Spleen (tissue), 11 donors: ENCODE data around the gene SELENOI. TPM values are rescaled to one million over a fixed set of nuclear protein-coding genes. Genes with fewer than 3 reads are reported as not detected.
"Not testable (repeated sequence)": the region's sequence is repeated elsewhere in the genome, so short reads cannot be mapped to it uniquely, and the experiment has no call there.

Source experiments
- DNase-seq: peaks from one replicate; pipeline ENCODE4 v3.0.0-alpha.2; 2020
- H3K27ac ChIP-seq, 8 donors: fragments of 200-600 bp; sonication (generic) in 7 of 8; 1 replicate in 4 of 8; 2 replicates in 4 of 8; pipeline versions ENCODE4 v1.5.0 to v1.8.0; 2016 to 2021; ENCODE audit warnings: inconsistent platforms in 4 of 8, mild to moderate bottlenecking in 4 of 8, moderate library complexity in 1 of 8
- H3K27me3 ChIP-seq, 7 donors: fragments of 200-600 bp; sonication (generic) in 6 of 7; replicated peaks in 1 of 7; 1 replicate in 4 of 7; 2 replicates in 3 of 7; pipeline versions ENCODE4 v1.5.0 to v1.8.0; 2016 to 2021; ENCODE audit warnings: inconsistent platforms in 3 of 7, mild to moderate bottlenecking in 1 of 7
- H3K36me3 ChIP-seq, 6 donors: fragments of 200-600 bp; sonication (generic) in 5 of 6; 1 replicate in 4 of 6; 2 replicates in 2 of 6; pipeline versions ENCODE4 v1.5.0 to v1.8.0; 2016 to 2021; ENCODE audit warnings: inconsistent platforms in 2 of 6
- H3K4me1 ChIP-seq, 6 donors: fragments of 200-600 bp; sonication (generic) in 5 of 6; 1 replicate in 3 of 6; 2 replicates in 3 of 6; pipeline versions ENCODE4 v1.5.0 to v1.8.0; 2016 to 2021; ENCODE audit warnings: inconsistent platforms in 3 of 6
- H3K4me3 ChIP-seq, 8 donors: fragments of 200-600 bp; sonication (generic) in 7 of 8; 1 replicate in 4 of 8; 2 replicates in 4 of 8; pipeline versions ENCODE4 v1.5.0 to v1.8.0; 2016 to 2021; ENCODE audit warnings: inconsistent platforms in 4 of 8, mild to moderate bottlenecking in 4 of 8, moderate library complexity in 2 of 8
- H3K9me3 ChIP-seq, 8 donors: fragments of 200-600 bp; sonication (generic) in 7 of 8; 1 replicate in 4 of 8; 2 replicates in 4 of 8; pipeline versions ENCODE4 v1.5.0 to v1.8.0; 2016 to 2021; ENCODE audit warnings: inconsistent platforms in 4 of 8
- POLR2A ChIP-seq, 3 donors: fragments of 450-650 bp; IDR thresholded peaks; one replicate each; pipeline ENCODE4 v1.5.1; 2017; ENCODE audit warnings: antibody characterized with exemption in 3 of 3, mild to moderate bottlenecking in 1 of 3
- POLR2AphosphoS5 ChIP-seq, 3 donors: sonication (generic); formaldehyde crosslinking; IDR thresholded peaks; one replicate each; pipeline ENCODE4 v1.5.1; 2017; ENCODE audit warnings: antibody characterized with exemption in 3 of 3
- WGBS, 5 donors: extraction: QIAGEN DNeasy Blood & Tissue Kit in 3 of 5; methylation state at CpG; one replicate each; pipeline versions ENCODE4 v1.1.5 to v1.1.7; 2013 to 2018; 5-methylcytosine and 5-hydroxymethylcytosine counted together
- intact Hi-C: fragments of 100-400 bp; cut with DNase I; formaldehyde crosslinking; loops from one replicate; pipeline ENCODE4 v1.15.0; 2023; ENCODE audit warnings: low total_unique reads
- polyA plus RNA-seq, 3 donors: library from polyadenylated mRNA; stranded (reverse); fragments of 200-250 nt; gene quantifications; one replicate each; pipeline ENCODE4 v1.2.1, GENCODE V29; 2013
- total RNA-seq, 7 donors: library from RNA; depleted of rRNA in 3 of 7; stranded (reverse); fragments of >200 nt in 3 of 7; fragmentation: NEBNext Ultra II Directional in 4 of 7; extraction: Animal tissue kit (Norgen Biotek cat#: 25700) in 4 of 7; gene quantifications; one replicate each; pipeline versions ENCODE4 v1.1.0 to v1.2.1, GENCODE V29; 2016 to 2021
- TF ChIP-seq, protein P1 (sequence below), 11 experiments: fragments of 200-600 bp in 7 of 11; fragments of 450-650 bp in 4 of 11; sonication (generic) in 4 of 11; IDR thresholded peaks in 8 of 11; conservative IDR thresholded peaks in 3 of 11; 1 replicate in 7 of 11; 2 replicates in 4 of 11; pipeline versions ENCODE4 v1.4.0 to v1.8.0; 2016 to 2021; ENCODE audit warnings: antibody characterized with exemption in 11 of 11, inconsistent platforms in 4 of 11, mild to moderate bottlenecking in 1 of 11
- donor health status: healthy with polysubstance abuse.
- donor health status: DM: no; HTN: no; CAD: no; lungs with moderate emphysema.
- donor health status: DM: no; HTN: no; CAD: no.
- donor health status: Bipolar disorder and iron deficiency.
- donor health status: healthy.
- donor health status: DM: no; HTN: no; CAD: no.
- donor health status: DM: yes; HTN: yes; CAD: no.

Gene SELENOI
- total and polyA plus RNA-seq, 10 donors: 2.0 to 23.6 (median 16.4) TPM

DNA sequence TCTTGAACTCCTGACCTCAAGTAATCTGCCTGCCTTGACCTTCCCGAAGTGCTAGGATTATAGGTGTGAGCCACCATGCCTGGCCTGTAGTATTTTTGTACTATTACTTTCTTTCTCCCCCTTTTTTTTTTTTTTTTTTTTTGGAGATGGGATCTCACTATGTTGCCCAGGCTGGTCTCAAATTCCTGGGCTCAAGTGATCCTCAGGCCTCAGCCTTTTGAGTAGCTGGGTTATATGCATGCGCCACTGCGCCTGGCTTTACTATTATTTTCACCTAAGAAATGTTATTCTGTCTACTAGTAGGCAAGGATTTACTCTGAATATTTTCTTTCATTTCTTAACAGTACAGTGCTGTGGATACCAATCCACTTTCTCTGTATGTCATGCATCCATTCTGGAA is 18.0 kb downstream of the SELENOI start:
- WGBS, 5 donors: 78 to 97% (median 93%) methylated on average over 3 of the region's 3 CpGs
- no peak overlapping the region for H3K27ac ChIP-seq
- no peak for DNase-seq
- no peaks in the 10 kb centered on the region for H3K27me3 ChIP-seq
- intact Hi-C loops: no loop called here
- peaks cover 0 to 50% (median 12%) of the 10 kb centered on the region in 6 donors for H3K36me3 ChIP-seq
- TF ChIP-seq POLR2AphosphoS5 (IDR thresholded peaks at IDR 0.05) (no peak), POLR2A (IDR thresholded peaks at IDR 0.05) (no peak)
- TF ChIP-seq, protein P1, sequence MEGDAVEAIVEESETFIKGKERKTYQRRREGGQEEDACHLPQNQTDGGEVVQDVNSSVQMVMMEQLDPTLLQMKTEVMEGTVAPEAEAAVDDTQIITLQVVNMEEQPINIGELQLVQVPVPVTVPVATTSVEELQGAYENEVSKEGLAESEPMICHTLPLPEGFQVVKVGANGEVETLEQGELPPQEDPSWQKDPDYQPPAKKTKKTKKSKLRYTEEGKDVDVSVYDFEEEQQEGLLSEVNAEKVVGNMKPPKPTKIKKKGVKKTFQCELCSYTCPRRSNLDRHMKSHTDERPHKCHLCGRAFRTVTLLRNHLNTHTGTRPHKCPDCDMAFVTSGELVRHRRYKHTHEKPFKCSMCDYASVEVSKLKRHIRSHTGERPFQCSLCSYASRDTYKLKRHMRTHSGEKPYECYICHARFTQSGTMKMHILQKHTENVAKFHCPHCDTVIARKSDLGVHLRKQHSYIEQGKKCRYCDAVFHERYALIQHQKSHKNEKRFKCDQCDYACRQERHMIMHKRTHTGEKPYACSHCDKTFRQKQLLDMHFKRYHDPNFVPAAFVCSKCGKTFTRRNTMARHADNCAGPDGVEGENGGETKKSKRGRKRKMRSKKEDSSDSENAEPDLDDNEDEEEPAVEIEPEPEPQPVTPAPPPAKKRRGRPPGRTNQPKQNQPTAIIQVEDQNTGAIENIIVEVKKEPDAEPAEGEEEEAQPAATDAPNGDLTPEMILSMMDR (IDR thresholded peaks at IDR 0.05 in 8 of 11, conservative IDR thresholded peaks at IDR 0.05 in 3 of 11): no peak
- H3K4me3 ChIP-seq: no peak overlapping the region
- H3K9me3 ChIP-seq: no peaks in the 10 kb centered on the region
- peaks cover 0 to 12% (median 0%) of the 10 kb centered on the region in 6 donors for H3K4me1 ChIP-seq

- intact Hi-C loops: no loop called here
- no peak overlapping the region for H3K27ac ChIP-seq
- 94 to 96% (median 95%) methylated on average over 4 of the region's 4 CpGs for WGBS, 5 donors
- TF ChIP-seq, protein P1 (IDR thresholded peaks at IDR 0.05 in 8 of 11, conservative IDR thresholded peaks at IDR 0.05 in 3 of 11): no peak
- TF ChIP-seq POLR2A (IDR thresholded peaks at IDR 0.05) (no peak), POLR2AphosphoS5 (IDR thresholded peaks at IDR 0.05) (no peak)
- peaks cover 0 to 12% (median 0%) of the 10 kb centered on the region in 6 donors for H3K4me1 ChIP-seq
- H3K36me3 ChIP-seq: peaks cover 0 to 57% (median 15%) of the 10 kb centered on the region in 6 donors
- DNase-seq: no peak
- H3K4me3 ChIP-seq: no peak overlapping the region
- H3K27me3 ChIP-seq: no peaks in the 10 kb centered on the region
- no peaks in the 10 kb centered on the region for H3K9me3 ChIP-seq
Observed at GRCh38 chr2:26364669-26365068, 18.7 kb downstream of the SELENOI start.

- Histone ChIP-seq H3K27ac (no peak overlapping the region), H3K36me3 (peaks cover 0 to 63% (median 16%) of the 10 kb centered on the region in 6 donors), H3K9me3 (no peaks in the 10 kb centered on the region), H3K27me3 (no peaks in the 10 kb centered on the region), H3K4me3 (no peak overlapping the region), H3K4me1 (peaks cover 0 to 12% (median 0%) of the 10 kb centered on the region in 6 donors)
- intact Hi-C loops: no loop called here
- 92 to 97% (median 95%) methylated on average over 5 of the region's 5 CpGs for WGBS, 5 donors
- TF ChIP-seq POLR2AphosphoS5 (IDR thresholded peaks at IDR 0.05) (no peak), POLR2A (IDR thresholded peaks at IDR 0.05) (no peak)
- DNase-seq: no peak
Observed at GRCh38 chr2:26366957-26367356, 21.0 kb downstream of the SELENOI start.

GRCh38 chr2:26369664-26370063 is 23.7 kb downstream of the SELENOI start:
- peaks cover 0 to 88% (median 31%) of the 10 kb centered on the region in 6 donors for H3K36me3 ChIP-seq
- intact Hi-C loops: not testable (repeated sequence)

GRCh38 chr2:26370909-26371308 is 25.0 kb downstream of the SELENOI start:
- DNase-seq, H3K27ac ChIP-seq, intact Hi-C loops, H3K4me1 ChIP-seq, H3K27me3 ChIP-seq, H3K4me3 ChIP-seq, H3K9me3 ChIP-seq: not testable (repeated sequence)
- H3K36me3 ChIP-seq: peaks cover 0 to 88% (median 39%) of the 10 kb centered on the region in 6 donors
- 83 to 100% (median 95%) methylated on average over 4 to 22 of the region's 31 CpGs; no CpG with 5 or more reads in 1 of the 5 donors for WGBS, 5 donors

More at GRCh38 chr2:26369664-26370063, 23.7 kb downstream of the SELENOI start:
- not testable (repeated sequence) for H3K4me3 ChIP-seq, H3K27me3 ChIP-seq, DNase-seq, H3K9me3 ChIP-seq, H3K4me1 ChIP-seq, H3K27ac ChIP-seq
- 46 to 80% (median 53%) methylated on average over 1 to 2 of the region's 2 CpGs for WGBS, 5 donors

DNA sequence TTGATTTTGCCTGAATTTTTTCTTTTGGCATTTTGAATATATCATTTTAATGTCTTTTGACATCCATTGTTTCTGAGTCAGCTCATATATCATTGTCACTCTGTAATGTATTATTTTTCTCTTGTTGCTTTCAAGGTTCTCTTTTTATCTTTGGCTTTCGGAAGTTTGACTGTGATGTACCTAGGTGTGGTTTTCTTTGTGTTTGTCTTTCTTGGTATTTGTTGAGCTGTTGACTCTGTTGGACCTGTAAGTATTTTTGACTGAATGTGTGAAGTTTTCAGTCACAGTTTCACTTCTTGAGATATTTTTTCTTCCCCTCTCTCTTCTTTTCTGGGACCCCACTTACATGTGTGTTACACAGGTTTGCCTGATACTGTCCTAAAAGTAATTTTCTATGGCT is 30.9 kb downstream of the SELENOI start:
- TF ChIP-seq POLR2AphosphoS5 (IDR thresholded peaks at IDR 0.05) (no peak), POLR2A (IDR thresholded peaks at IDR 0.05) (no peak)
- TF ChIP-seq, protein P1 (IDR thresholded peaks at IDR 0.05 in 8 of 11, conservative IDR thresholded peaks at IDR 0.05 in 3 of 11): no peak
- no peaks in the 10 kb centered on the region for H3K27me3 ChIP-seq
- H3K27ac ChIP-seq: no peak overlapping the region
- intact Hi-C loops: no loop called here
- H3K4me1 ChIP-seq: no peaks in the 10 kb centered on the region
- 90 to 97% (median 95%) methylated on average over 1 of the region's 1 CpG for WGBS, 5 donors
- H3K9me3 ChIP-seq: no peaks in the 10 kb centered on the region
- DNase-seq: no peak
- peaks cover 0 to 91% (median 34%) of the 10 kb centered on the region in 6 donors for H3K36me3 ChIP-seq
- H3K4me3 ChIP-seq: no peak overlapping the region
